ENCODE results near the gene BLOC1S1. TPM values are rescaled to one million over a fixed set of nuclear protein-coding genes. Genes with fewer than 3 reads are reported as not detected.

BLOC1S1 gene
- total RNA-seq, 4 donors from 2014 or later = 117 to 440 (median 246) TPM

DNA sequence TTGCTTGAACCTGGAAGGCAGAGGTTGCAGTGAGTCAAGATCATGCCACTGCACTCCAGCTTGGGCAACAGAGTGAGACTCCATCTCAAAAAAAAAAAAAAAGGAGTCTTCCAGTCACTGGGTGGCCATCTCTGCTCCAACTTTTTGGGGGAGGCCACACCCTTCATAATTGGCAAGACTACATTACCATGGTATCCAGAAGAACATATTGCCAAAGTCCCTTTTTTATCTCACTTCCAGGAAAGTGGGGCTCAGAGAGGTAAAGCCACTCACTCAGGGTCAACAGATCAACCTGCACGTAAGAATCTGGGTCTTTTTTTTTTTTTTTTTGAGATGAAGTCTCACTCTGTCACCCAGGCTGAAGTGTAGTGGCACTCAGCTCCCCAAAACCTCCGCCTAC, 18.0 kb downstream of the BLOC1S1 start:
- H3K4me3 ChIP-seq (replicated peaks in 1 of 3) = no peak overlapping the region
- H3K9me3 ChIP-seq = no peaks in the 10 kb centered on the region
- H3K36me3 ChIP-seq = no peaks in the 10 kb centered on the region
- H3K27me3 ChIP-seq = no peaks in the 10 kb centered on the region
- no peak for DNase-seq
- WGBS, 2 donors = 85 to 88% methylated on average over 2 of the region's 2 CpGs
- peaks cover 18 to 29% of the 10 kb centered on the region in 2 donors for H3K4me1 ChIP-seq
- TF ChIP-seq POLR2A (IDR thresholded peaks at IDR 0.05) (no peak), CTCF (IDR thresholded peaks at IDR 0.05) (no peak)
- intact Hi-C loops (cut with DNase I) = no loop called here
- H3K27ac ChIP-seq = no peak overlapping the region

DNA sequence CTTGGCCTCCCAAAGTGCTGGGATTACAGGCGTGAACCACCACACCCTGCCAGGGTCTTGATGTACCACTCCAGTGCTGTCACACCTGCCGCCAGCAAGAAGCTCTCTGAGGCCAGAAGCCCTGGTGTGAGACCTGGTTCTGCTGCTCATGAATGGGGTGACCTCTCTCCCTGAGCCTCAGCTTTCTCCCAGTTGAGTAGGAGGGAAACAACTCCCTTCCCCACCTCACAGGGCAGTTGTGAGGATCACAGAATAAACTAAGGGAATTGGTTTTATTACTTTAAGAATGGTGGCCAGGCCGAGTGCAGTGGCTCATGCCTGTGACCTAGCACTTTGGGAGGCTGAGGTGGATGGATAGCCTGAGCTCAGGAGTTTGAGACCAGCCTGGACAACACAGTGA, 18.7 kb downstream of the BLOC1S1 start:
- 93 to 97% methylated on average over 2 to 3 of the region's 3 CpGs for WGBS, 2 donors

DNA sequence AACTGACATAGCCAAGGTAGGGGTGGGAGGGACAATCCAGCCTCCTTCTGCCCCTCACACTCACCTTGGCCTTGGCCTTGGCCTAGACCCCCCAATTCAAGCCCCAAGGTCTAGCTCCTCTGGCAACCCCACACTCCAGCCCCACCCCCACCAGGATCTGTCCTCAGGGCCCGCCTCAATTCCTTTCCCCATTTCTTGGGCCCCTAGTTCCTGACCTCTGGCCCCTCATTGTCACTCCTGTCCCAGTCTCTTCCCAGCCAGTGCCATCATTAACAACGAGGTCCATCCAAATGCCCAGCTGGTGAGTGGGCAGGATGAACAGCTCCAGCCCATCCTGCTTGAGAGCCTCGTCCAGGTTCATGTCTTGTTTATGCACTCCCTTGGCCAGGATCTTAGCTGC, 20.2 kb downstream of the BLOC1S1 start:
- 54 to 60% methylated on average over 3 of the region's 3 CpGs for WGBS, 2 donors
- no peak overlapping the region for H3K4me3 ChIP-seq (replicated peaks in 1 of 3)
- H3K9me3 ChIP-seq = no peaks in the 10 kb centered on the region
- H3K27me3 ChIP-seq = no peaks in the 10 kb centered on the region
- peaks cover 5 to 15% of the 10 kb centered on the region in 2 donors for H3K4me1 ChIP-seq
- no peak for DNase-seq
- H3K36me3 ChIP-seq = no peaks in the 10 kb centered on the region
- intact Hi-C loops (cut with DNase I) = no loop called here
- H3K27ac ChIP-seq = no peak overlapping the region
- no peak for TF ChIP-seq CTCF (IDR thresholded peaks at IDR 0.05)
- TF ChIP-seq POLR2A (IDR thresholded peaks at IDR 0.05) = no peak

More for the DNA sequence above, 18.7 kb downstream of the BLOC1S1 start:
- Histone ChIP-seq H3K36me3 (no peaks in the 10 kb centered on the region), H3K4me3 (replicated peaks in 1 of 3) (no peak overlapping the region), H3K9me3 (no peaks in the 10 kb centered on the region), H3K27ac (no peak overlapping the region), H3K27me3 (no peaks in the 10 kb centered on the region), H3K4me1 (peaks cover 18 to 29% of the 10 kb centered on the region in 2 donors)
- TF ChIP-seq POLR2A (IDR thresholded peaks at IDR 0.05) (no peak), CTCF (IDR thresholded peaks at IDR 0.05) (no peak)
- no peak for DNase-seq
- intact Hi-C loops (cut with DNase I) = no loop called here

GRCh38 chr12:55736780-55737580, 21.1 kb downstream of the BLOC1S1 start:
- WGBS, 2 donors = 27 to 30% methylated on average over 6 of the region's 6 CpGs
- H3K4me3 ChIP-seq (replicated peaks in 1 of 3) = no peak overlapping the region
- H3K36me3 ChIP-seq = no peaks in the 10 kb centered on the region
- H3K27ac ChIP-seq = peak overlapping the region in 2 of 3 donors; percentile 69 to 72
- H3K4me1 ChIP-seq = peaks cover 5 to 16% of the 10 kb centered on the region in 2 donors
- peak; percentile 79 to 80 for DNase-seq
- H3K27me3 ChIP-seq = no peaks in the 10 kb centered on the region
- no peak for TF ChIP-seq POLR2A (IDR thresholded peaks at IDR 0.05)
- TF ChIP-seq CTCF (IDR thresholded peaks at IDR 0.05) = peak; percentile 39 to 87 (median 72)
- no peaks in the 10 kb centered on the region for H3K9me3 ChIP-seq
- intact Hi-C loops (cut with DNase I) = no loop called here

DNA sequence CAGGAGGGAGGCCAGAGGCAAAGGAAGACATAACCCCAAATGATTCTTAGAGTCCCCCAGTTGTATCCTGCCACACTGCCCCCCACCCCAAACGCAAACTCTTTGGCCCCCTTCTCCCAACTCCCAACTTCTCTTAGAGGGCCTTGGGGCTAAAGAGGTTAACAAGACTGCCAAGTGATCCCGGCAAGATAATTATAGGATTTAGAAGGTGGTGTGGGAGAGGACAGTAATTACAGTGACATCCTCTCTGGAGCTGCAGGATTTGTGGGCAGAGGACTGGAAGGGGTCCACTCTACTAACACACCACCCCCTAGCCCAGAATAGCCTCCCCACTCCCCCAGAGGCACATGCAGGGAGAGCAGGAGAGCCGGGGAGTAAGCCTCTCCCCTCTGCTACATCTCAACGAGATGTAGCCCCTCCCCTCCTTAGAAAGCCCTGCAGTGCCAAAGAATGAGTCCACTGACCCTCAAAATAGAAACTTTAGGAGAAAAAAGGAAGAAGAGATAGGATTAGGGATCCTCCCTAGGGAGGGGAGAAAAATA, 21.8 kb downstream of the BLOC1S1 start:
- no peaks in the 10 kb centered on the region for H3K9me3 ChIP-seq
- peaks cover 8 to 23% of the 10 kb centered on the region in 2 donors for H3K4me1 ChIP-seq
- DNase-seq = no peak
- H3K27ac ChIP-seq = peak overlapping the region; percentile 69 to 82 (median 72)
- TF ChIP-seq CTCF (IDR thresholded peaks at IDR 0.05) (no peak), POLR2A (IDR thresholded peaks at IDR 0.05) (no peak)
- intact Hi-C loops (cut with DNase I) = loop anchor here (2.0 kb wide), 1 partner anchor 203 kb away; no protein-coding TSS in a partner anchor
- no peaks in the 10 kb centered on the region for H3K27me3 ChIP-seq
- H3K36me3 ChIP-seq = no peaks in the 10 kb centered on the region
- H3K4me3 ChIP-seq (replicated peaks in 1 of 3) = peak overlapping the region in 2 of 3 donors; percentile 29 to 66
- WGBS, 2 donors = 8 to 11% methylated on average over 4 of the region's 4 CpGs
